Renal cortex interstitium (tissue), 11 donors: ENCODE measurements around the gene ZNF516. TPM values are rescaled to one million over a fixed set of nuclear protein-coding genes. Genes with fewer than 3 reads are reported as not detected.

Experiments used
- DNase-seq, 11 donors: peaks; one replicate each; pipeline ENCODE4 v3.0.0-alpha.2; 2013; ENCODE audit warnings: low read depth in 9 of 11, low spot score in 4 of 11; ENCODE audit errors: extremely low read depth in 1 of 11
- polyA plus RNA-seq, 3 donors: library from polyadenylated mRNA; unstranded; fragments of 120-200 nt; gene quantifications; one replicate each; pipeline ENCODE4 v1.2.1, GENCODE V29; 2013; ENCODE audit not compliant: insufficient read length in 3 of 3

Gene ZNF516
- polyA plus RNA-seq, 3 donors: 43.8 to 52.2 (median 46.7) TPM

- peak in 3 of 11 donors; percentile 44 to 59 (median 50) for DNase-seq
These were observed 44.3 kb downstream of the ZNF516 start for GRCh38 chr18:76450452-76451395.

DNA sequence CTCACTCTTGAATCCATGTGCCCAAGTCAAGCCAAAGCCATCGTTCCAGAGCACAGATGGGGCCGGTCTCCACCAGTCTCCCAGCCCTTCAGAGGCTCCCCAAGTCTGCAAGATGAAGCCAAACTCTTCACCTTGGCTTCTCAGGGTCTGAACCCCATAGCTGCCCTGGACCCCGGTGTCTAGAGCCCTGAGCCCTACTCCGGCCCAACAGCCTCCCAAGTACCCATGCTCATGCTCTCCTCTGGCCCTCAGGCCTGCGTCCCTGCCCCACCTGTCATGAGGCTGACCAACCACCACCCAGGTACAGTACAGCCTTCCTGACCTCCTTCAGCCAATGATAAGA is 46.0 kb downstream of the ZNF516 start:
- DNase-seq: no peak

- no peak for DNase-seq
These were observed 46.6 kb downstream of the ZNF516 start for GRCh38 chr18:76448256-76449110.

DNA sequence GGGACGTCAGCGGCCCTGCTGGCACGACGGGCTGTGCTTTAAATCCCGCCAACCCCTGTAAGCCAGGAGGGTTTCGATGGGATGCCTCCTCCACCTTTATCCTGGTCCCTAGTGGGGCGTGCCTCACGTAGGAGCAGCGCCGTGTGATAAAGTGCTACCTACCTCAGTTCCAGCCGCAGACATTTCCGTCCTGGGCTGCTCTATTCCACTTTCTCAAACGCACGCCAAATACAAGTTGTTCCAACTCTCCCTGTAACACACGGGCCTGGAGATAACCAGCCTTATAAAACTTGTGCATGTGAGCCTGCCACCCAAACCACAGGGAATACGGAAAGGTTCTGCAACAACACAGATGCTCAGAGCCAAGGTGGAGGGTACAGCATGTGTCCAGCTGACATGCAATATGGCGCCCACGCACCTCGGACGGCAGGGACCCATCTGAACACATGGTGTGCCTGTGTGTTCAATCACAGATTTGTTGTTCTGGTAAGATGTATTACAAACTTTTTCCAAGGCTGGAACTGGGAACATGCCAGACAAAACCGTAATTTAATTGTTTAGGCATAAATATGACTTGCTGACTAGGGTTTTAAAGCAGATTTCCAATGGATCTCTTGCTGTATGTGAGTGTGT is 47.7 kb downstream of the ZNF516 start:
- no peak for DNase-seq

GRCh38 chr18:76446321-76447257 is 48.5 kb downstream of the ZNF516 start:
- DNase-seq: no peak

- no peak for DNase-seq
These were observed 49.3 kb downstream of the ZNF516 start for GRCh38 chr18:76445741-76446232.

DNA sequence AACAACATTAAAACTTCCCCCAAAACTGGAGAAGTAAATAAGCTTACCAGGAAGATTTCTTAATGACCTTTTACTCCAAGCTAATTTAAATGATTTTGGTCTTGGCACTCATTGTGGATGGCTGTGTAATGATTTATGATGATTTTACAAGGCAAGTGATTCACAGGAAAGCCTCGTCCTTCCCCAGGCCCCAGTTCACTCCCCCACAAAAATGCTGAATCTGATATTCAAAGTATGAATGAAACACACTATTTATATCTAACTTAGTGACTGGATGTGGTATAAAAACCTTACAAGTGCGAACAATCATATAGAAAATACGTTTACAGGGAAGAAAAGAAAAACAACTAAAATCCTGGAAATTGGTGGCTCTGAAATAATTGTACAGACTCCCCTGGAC is 49.8 kb downstream of the ZNF516 start:
- DNase-seq: no peak

DNA sequence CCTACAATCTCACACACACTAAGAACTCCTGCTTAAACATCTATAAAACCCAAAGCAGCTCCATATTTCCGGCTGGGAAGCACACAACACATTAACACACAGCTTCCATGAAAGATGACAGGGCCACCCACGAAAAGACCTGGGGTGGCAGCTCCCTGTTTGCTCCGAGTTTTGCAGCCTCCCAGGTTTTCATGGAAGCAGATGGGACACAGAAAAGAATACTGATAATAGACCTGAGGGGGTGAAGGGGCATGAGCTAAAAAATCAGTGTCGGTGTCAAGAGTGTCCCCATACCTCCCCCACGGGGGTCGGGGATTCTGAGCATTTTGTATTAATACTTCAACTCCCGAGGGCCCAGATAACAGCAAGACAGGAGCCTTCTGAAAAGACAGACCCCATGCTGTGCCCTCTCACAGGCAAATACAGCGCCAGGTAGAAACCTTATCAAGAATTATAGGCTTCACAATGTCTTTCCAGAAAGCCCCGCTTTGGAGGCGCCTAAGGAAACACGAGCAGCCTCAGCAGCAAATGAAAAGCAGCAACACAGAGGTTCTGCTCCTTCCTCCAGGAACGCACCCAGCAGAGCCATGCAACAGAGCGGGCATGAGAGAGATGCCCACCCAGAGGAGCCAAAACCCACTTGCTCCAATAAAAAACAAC is 50.5 kb downstream of the ZNF516 start:
- no peak for DNase-seq

- DNase-seq: no peak
These were observed 51.3 kb downstream of the ZNF516 start for GRCh38 chr18:76443519-76444445.

DNA sequence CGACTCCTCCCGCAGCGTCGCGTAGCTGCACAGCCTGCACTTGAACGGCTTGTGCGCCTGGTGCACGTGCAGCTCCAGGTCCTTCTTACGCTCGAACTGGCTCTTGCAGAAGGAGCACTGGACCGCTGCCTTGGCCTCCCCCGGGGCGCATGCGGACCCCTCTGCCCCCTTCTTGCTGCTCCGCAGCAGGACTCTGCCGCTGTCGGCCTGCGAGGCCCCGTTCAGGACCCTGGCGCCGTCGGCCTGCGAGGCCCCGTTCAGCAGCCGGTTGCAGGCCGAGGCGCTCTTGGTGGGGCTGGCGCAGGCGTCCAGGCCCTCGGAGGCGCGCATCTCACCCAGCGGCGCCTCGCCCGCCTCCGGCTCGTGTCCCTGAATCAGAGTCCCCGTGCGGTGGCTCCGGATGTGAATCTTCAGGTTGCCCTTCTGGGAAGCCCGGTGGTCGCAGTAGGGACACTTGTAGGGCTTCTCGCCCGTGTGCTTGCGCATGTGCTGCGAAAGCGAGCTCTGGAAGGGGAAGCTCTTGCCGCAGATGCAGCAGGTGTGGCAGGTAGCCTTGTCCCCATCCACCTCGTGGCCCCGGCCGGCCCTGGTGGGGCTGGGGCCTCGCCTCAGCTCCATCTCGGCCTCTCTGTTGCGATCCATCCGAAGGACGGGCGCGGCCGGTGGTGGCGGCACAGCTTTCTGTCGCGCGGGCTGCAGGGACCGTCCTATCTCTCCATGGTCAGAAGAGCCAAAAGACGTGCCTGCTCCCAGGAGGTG is 52.5 kb downstream of the ZNF516 start:
- no peak for DNase-seq

- DNase-seq: no peak
These were observed 53.2 kb downstream of the ZNF516 start for GRCh38 chr18:76441668-76442412.

- no peak for DNase-seq
These were observed 53.9 kb downstream of the ZNF516 start for GRCh38 chr18:76441002-76441667.

GRCh38 chr18:76437910-76438309 is 57.1 kb downstream of the ZNF516 start:
- DNase-seq: no peak

DNA sequence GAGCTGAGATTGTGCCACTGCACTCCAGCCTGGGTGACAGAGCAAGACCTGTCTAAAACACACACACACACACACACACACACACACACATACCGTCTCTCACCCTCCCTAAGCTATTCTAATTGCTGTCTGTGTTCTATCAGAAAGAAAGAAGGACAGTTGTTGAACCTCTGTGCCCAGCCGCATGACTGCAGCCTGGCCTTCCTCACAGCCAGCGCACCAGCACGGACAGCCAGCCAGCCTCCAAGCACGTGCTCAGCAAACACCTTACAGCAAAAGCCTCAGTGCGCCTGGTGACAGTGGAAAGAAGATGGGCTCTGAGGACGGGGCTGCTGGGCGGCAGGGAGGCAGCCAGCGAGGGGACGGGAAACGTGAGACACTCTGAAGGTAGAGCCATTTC is 58.0 kb downstream of the ZNF516 start:
- DNase-seq: no peak

DNA sequence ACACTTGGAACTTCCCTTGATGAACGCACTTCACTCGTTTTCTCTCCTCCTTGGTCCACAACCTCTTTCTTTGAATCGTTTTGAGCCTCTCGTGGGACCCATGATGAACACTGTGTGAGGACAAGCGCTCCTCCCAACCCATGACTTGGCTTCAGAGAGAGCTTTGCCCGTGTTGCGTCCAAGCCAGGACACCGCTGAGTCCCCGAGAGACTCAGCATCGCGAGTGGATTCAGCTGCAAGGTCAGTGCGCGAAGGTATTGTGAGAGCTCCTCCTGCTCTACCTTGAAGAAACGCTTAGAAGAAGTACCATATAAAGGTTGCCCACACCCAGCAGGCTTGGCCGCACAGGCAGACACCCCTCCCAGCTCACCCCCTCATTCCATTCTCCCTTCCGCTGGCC is 58.7 kb downstream of the ZNF516 start:
- no peak for DNase-seq
